ENCODE data around the gene GPR119. TPM values are rescaled to one million over a fixed set of nuclear protein-coding genes. Genes with fewer than 3 reads are reported as not detected.

Gene GPR119
- total and polyA plus RNA-seq, 2 of the 8 experiments (the other 6 are each of a cell fraction or from before 2014, with no cell fraction given), result 0.11 TPM; not detected in 1

DNA sequence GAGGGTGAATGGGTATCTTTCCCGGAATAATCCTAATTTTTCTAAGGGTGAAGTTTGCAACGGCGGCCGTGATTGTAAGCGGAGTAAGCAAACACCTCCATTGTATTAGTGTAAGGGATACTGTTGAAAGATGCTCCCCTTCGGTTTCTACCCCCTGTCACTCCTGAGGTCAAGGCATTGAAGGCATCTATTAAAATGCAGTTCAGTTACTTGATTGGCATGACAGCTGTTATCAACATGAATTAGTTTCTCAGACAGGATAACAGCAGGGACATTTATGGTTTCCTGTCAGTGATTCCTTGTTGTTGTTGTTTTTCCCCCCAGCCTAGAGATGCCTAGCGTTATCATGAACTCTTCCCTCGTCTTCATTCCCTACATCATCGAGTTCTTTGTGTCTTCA is 45.2 kb downstream of the GPR119 start:
- no peaks in the 10 kb centered on the region for H3K9me3 ChIP-seq (ENCODE audit: insufficient read depth in 2 of 2, low read depth in 1 of 2, low read length in 1 of 2)
- no peak overlapping the region for H3K9ac ChIP-seq (replicated peaks in 1 of 4; ENCODE audit: extremely low read depth in 1 of 4, low read depth in 3 of 4, low read length in 3 of 4)
- no peaks in the 10 kb centered on the region for H3K79me2 ChIP-seq (ENCODE audit: control insufficient read depth in 1 of 2, insufficient read depth in 2 of 2, low read length in 2 of 2)
- H4K8ac ChIP-seq (ENCODE audit: extremely low read depth, insufficient read depth, low read length), result no peak overlapping the region
- H3K18ac ChIP-seq (ENCODE audit: extremely low read depth, low read length), result no peak overlapping the region
- H3K27ac ChIP-seq (ENCODE audit: low read depth, low read length), result no peak overlapping the region
- peak overlapping the region; percentile 42 to 69 for H3K4me2 ChIP-seq (ENCODE audit: insufficient read depth in 1 of 2, low read depth in 2 of 2, low read length in 2 of 2)
- H4K5ac ChIP-seq (ENCODE audit: insufficient read length, low read depth, low read length), result no peak overlapping the region
- H3K23me2 ChIP-seq (ENCODE audit: low read depth, low read length), result no peaks in the 10 kb centered on the region
- 35% methylated on average over 9 of the region's 9 CpGs; no CpG with 5 or more reads in 1 of the 2 experiments for WGBS, 2 experiments (ENCODE audit: extremely low coverage in 1 of 2, insufficient coverage in 1 of 2, insufficient read length in 1 of 2, insufficient replicate concordance in 2 of 2, low coverage in 1 of 2, low lambda C conversion rate in 2 of 2, missing lambda C conversion rate in 1 of 2)
- no peaks in the 10 kb centered on the region for H3K79me1 ChIP-seq (ENCODE audit: low read depth, low read length)
- no peak overlapping the region for H4K91ac ChIP-seq (replicated peaks; ENCODE audit: insufficient read length, low read length)
- H2BK12ac ChIP-seq (ENCODE audit: low read depth, low read length), result no peak overlapping the region
- no peak overlapping the region for H3K56ac ChIP-seq (replicated peaks; ENCODE audit: insufficient read length, low read depth, low read length)
- H3K4ac ChIP-seq (replicated peaks; ENCODE audit: insufficient read length, low read depth, low read length), result no peak overlapping the region
- no peak overlapping the region for H2BK120ac ChIP-seq (replicated peaks; ENCODE audit: low read depth, low read length)
- DNase-seq (ENCODE audit: low read depth in 1 of 2, low spot score in 2 of 2) (no peak), FAIRE-seq (no peak)
- H3K36me3 ChIP-seq (ENCODE audit: control insufficient read depth in 2 of 4, insufficient read depth in 4 of 4, low read length in 3 of 4), result no peaks in the 10 kb centered on the region
- no peaks in the 10 kb centered on the region for H4K20me1 ChIP-seq (replicated peaks in 1 of 2; ENCODE audit: control insufficient read depth in 1 of 2, insufficient read depth in 2 of 2, low read length in 2 of 2)
- H2AK5ac ChIP-seq (ENCODE audit: low read depth, low read length), result no peak overlapping the region
- peaks cover 0 to 2% (median 0%) of the 10 kb centered on the region in 4 experiments; a peak in 1 of 7 replicates for H3K4me1 ChIP-seq (replicated peaks in 1 of 4; ENCODE audit: control insufficient read depth in 3 of 4, insufficient read depth in 4 of 4, low read length in 3 of 4)
- ChIA-PET POLR2A (ENCODE audit: partially characterized antibody) (interaction anchor here (2.1 kb wide), 1 partner anchor 10 kb away, joined by 8 read pairs; no protein-coding TSS in a partner anchor), CTCF (ENCODE audit: partially characterized antibody) (no interaction called here)
- H3K4me3 ChIP-seq (ENCODE audit: extremely low read depth in 1 of 4, insufficient read depth in 2 of 4, low read depth in 3 of 4, low read length in 4 of 4), result peak overlapping the region; percentile 56 to 76 (median 58)
- TF ChIP-seq GTF2F1 (IDR thresholded peaks at IDR 0.05; ENCODE audit: borderline replicate concordance, low read depth, low read length) (no peak), HDAC2 (IDR thresholded peaks at IDR 0.05; ENCODE audit: borderline replicate concordance in 1 of 2, low read depth in 2 of 2, low read length in 2 of 2) (no peak), TEAD4 (IDR thresholded peaks at IDR 0.05; ENCODE audit: low read depth, low read length) (no peak), RBBP5 (IDR thresholded peaks at IDR 0.05; ENCODE audit: borderline replicate concordance, low read depth, low read length) (no peak), RAD21 (IDR thresholded peaks at IDR 0.05 in 1 of 2, conservative IDR thresholded peaks at IDR 0.05 in 1 of 2; ENCODE audit: low read depth in 2 of 2, low read length in 2 of 2) (no peak), EZH2 (IDR thresholded peaks at IDR 0.05; ENCODE audit: low read depth, low read length, severe bottlenecking) (no peak)
- no peaks in the 10 kb centered on the region for H3K27me3 ChIP-seq (replicated peaks in 1 of 4; ENCODE audit: control insufficient read depth in 3 of 4, extremely low read depth in 1 of 4, insufficient read depth in 3 of 4, low read length in 3 of 4)
- H2BK15ac ChIP-seq (ENCODE audit: low read length), result no peak overlapping the region
- no peak overlapping the region for H2BK20ac ChIP-seq (ENCODE audit: low read length)
- H3K23ac ChIP-seq (ENCODE audit: insufficient read length), result no peak overlapping the region
- H2BK5ac ChIP-seq (ENCODE audit: low read depth, low read length), result no peak overlapping the region
- H3K14ac ChIP-seq (ENCODE audit: insufficient read length), result no peak overlapping the region
- 0 out of 2 replicates have a peak overlapping the region, but pooled peaks have one; percentile 59 for H2AFZ ChIP-seq (ENCODE audit: low read length)
